Large intestine (tissue), 3 donors: Measurements from ENCODE around the gene LRP2. TPM values are rescaled to one million over a fixed set of nuclear protein-coding genes. Genes with fewer than 3 reads are reported as not detected.

ENCODE experiments used
- DNase-seq, 2 donors: peaks; one replicate each; pipeline versions ENCODE4 v3.0.0 to v3.0.0-alpha.2; 2013
- H3K27ac ChIP-seq: one replicate; pipeline ENCODE4 v1.5.1; 2013; ENCODE audit warnings: low read length
- H3K27me3 ChIP-seq: 2 replicates; pipeline ENCODE4 v1.6.1; 2013; ENCODE audit warnings: low read length; ENCODE audit not compliant: control insufficient read depth, insufficient read depth
- H3K36me3 ChIP-seq: 2 replicates; pipeline ENCODE4 v1.6.1; 2013; ENCODE audit warnings: low read length; ENCODE audit not compliant: control insufficient read depth, insufficient read depth
- H3K4me1 ChIP-seq: one replicate; pipeline ENCODE4 v1.6.1; 2013; ENCODE audit warnings: low read length; ENCODE audit not compliant: control insufficient read depth, insufficient read depth
- H3K4me3 ChIP-seq: one replicate; pipeline ENCODE4 v1.5.1; 2013; ENCODE audit warnings: low read length
- H3K9me3 ChIP-seq: one replicate; pipeline ENCODE4 v1.6.1; 2013; ENCODE audit warnings: mild to moderate bottlenecking, low read depth, low read length, moderate library complexity; ENCODE audit not compliant: control insufficient read depth
- WGBS: methylation state at CpG from one replicate; pipeline ENCODE4 v1.1.5; 2013; ENCODE audit warnings: low lambda C conversion rate; ENCODE audit not compliant: insufficient coverage; 5-methylcytosine and 5-hydroxymethylcytosine counted together
- polyA plus RNA-seq: library from polyadenylated mRNA; unstranded; fragments of 120-200 nt; gene quantifications from one replicate; pipeline ENCODE4 v1.2.1, GENCODE V29; 2013

Gene LRP2
- polyA plus RNA-seq, 1 donor: 4.4 TPM

DNA sequence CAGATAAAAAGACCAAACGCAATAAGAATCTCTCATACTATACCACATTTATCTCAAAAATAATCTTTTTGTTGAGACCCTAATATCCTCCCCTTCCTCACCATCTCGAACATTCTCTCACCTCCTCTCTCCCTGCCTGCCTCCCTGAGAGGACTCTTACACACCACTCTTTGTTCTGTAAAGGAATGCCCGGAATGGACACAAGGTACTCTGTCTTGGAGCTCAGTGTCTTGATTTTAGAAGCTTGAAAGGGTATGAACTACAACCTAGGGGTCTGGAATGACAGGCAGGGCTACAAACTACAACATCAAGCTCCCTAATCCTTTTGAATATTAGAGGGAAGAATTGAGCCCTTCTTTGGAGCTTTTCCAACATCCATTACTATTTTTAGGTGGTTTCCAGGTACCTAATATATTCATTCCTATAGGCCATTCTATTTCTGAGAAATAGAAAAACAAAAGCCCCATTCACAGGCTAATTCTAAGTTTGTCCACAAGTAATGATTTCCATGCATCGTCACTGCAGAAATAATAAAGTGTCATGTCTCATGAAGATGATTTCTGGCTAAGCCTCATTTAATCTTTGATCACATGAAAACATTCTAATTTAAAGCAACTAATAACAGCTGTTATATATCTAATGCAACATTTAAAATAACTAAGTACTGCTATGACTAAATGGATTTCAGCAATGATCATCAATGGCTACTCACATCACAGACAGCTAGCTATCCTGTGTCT is 60.6 kb downstream of the LRP2 start:
- Histone ChIP-seq H3K9me3 (no peaks in the 10 kb centered on the region), H3K4me1 (no peaks in the 10 kb centered on the region), H3K4me3 (no peak overlapping the region), H3K36me3 (no peaks in the 10 kb centered on the region), H3K27ac (no peak overlapping the region), H3K27me3 (no peaks in the 10 kb centered on the region)
- no peak for DNase-seq
- WGBS: 100% methylated on average over 1 of the region's 4 CpGs

DNA sequence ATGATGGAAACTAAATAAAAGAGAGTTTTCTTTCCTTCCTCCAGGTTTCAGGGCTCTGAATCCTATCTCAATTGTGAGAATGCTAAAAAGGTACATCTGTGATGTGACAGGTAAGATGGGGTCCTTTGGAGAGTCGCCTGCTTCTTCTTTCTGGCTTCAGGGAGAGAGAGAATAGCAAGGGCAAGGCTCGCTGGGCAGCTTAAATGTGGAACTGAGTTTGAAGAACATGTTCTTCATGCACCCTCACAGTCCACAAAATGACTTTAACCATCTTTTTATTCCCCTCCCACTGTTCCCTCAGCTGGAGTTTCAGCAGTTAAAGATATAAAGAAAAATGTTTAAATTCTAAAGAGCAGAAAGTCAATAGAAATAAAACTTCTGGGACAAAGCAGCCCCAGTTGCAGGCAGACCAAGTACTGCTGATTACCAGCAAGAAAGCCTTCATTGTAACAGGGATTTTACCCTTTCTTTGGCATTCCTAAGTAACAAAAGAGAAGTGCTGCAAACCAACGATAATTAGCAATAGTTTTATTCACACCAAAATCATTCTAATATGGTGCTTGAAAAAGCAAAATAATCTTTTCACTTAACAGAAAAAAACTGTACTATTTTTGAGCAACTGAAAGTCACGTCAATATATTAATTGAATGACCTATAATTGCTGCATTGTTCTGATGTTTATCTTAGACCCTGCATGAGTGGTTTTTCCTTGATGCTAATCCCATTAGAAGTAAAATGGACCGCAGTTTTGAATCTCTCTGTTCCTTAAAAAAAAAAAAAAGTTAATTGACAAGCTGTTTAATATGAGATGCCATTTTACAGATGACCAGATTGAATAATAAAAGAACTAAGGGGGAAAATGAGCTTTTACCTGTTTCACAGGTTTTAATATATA is 61.5 kb downstream of the LRP2 start:
- Histone ChIP-seq H3K27ac (no peak overlapping the region), H3K36me3 (no peaks in the 10 kb centered on the region), H3K27me3 (no peaks in the 10 kb centered on the region), H3K9me3 (no peaks in the 10 kb centered on the region), H3K4me3 (no peak overlapping the region), H3K4me1 (no peaks in the 10 kb centered on the region)
- WGBS: 83% methylated on average over 1 of the region's 5 CpGs
- no peak for DNase-seq

DNA sequence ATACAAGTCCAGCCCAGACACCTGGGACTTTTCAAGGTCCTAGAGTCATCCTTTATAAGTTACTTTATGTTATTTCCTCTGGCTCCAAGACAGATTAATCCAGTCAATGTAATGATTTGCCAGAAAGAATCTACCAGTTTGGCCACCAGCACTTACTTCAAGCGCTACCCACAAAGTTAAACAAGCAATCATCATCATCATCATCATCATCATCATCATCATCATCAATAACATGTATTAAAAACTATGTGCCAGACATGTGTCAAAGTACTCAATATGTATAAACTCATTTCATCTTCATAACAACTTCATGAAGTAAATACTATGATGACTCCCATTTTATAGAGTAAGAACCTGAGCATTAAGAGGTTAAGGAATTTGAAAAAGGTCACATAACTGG is 64.3 kb downstream of the LRP2 start:
- WGBS: no CpG with 5 or more reads among the region's 1 CpG
- H3K4me3 ChIP-seq: no peak overlapping the region
- no peak overlapping the region for H3K27ac ChIP-seq
- no peak for DNase-seq
- no peaks in the 10 kb centered on the region for H3K9me3 ChIP-seq
- H3K4me1 ChIP-seq: no peaks in the 10 kb centered on the region
- H3K36me3 ChIP-seq: no peaks in the 10 kb centered on the region
- H3K27me3 ChIP-seq: no peaks in the 10 kb centered on the region

DNA sequence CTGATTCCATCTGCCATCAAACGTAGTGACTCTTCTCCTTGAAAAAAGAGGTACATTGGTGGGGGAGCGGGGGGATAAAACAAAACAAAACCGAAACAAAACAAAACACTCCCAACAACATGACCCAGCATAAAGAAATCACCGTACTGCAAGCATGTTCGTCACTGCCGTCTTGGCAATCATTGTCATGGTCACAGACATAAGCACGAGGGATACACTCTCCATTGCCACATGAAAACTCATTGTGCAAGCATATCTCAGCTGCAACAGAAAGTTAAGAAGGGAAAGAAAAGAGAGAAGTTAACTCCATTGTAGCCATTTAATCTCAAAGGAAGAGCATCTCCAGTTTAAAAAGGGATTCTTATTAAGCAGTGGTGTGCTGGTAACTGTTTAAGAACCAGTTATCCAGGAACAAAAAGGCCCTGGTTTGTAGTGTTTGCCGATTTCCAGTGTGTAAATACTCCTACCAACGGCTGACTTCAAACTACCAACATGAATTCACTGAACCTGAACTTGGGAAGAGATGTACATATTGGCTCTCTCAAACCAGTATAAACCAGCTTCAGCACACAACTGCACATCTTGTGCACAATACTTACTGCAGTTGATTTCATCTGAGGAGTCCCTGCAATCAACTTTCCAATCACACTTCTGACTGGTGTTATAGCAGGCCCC is 68.2 kb downstream of the LRP2 start:
- H3K4me3 ChIP-seq: no peak overlapping the region
- peaks cover 2% of the 10 kb centered on the region for H3K36me3 ChIP-seq
- no peaks in the 10 kb centered on the region for H3K27me3 ChIP-seq
- H3K4me1 ChIP-seq: no peaks in the 10 kb centered on the region
- no peak for DNase-seq
- no peaks in the 10 kb centered on the region for H3K9me3 ChIP-seq
- WGBS: no CpG with 5 or more reads among the region's 9 CpGs
- no peak overlapping the region for H3K27ac ChIP-seq

DNA sequence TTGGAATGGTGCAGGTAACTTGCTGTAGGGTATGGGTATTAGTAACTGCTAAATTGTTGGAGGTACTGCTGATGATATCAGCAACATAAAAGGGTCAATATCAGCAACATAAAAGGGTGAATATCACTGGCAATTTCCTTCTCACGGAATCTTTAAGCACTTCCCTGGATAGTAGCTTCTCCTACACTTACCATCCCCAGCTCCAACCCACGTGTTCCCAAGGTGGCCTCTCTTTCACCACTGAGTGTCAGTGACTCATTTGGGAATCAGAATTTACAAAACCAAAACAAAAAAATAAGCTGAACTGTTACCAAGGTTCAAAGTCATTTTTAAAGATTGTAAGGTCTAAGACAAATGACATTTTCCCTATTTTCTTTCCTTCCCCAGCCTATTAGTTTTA is 70.8 kb downstream of the LRP2 start:
- Histone ChIP-seq H3K4me1 (no peaks in the 10 kb centered on the region), H3K4me3 (no peak overlapping the region), H3K27ac (no peak overlapping the region), H3K36me3 (peaks cover 9% of the 10 kb centered on the region), H3K9me3 (no peaks in the 10 kb centered on the region), H3K27me3 (no peaks in the 10 kb centered on the region)
- no peak for DNase-seq
- 40% methylated on average over 1 of the region's 2 CpGs for WGBS

DNA sequence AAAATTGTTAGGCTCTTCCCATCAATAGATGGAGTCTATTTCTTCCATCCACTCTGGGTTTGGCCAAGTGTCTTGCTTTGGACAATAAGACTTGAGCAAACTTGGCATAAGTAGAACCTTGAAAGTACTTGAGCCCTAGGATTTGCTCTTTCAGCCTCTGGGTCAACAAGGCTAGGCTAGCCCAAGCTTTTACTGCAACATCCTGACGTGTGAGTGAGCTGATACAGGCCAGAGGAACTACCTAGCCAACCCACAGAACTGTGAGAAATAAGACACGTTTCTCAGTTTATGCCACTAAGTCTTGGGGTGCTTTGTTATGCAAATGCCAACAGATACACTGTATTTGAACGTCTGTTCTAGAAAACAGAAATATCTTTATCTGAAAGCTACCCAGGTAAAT is 71.9 kb downstream of the LRP2 start:
- Histone ChIP-seq H3K27ac (no peak overlapping the region), H3K36me3 (peaks cover 11% of the 10 kb centered on the region), H3K9me3 (no peaks in the 10 kb centered on the region), H3K4me1 (no peaks in the 10 kb centered on the region), H3K27me3 (no peaks in the 10 kb centered on the region), H3K4me3 (no peak overlapping the region)
- no peak for DNase-seq
- 83% methylated on average over 1 of the region's 3 CpGs for WGBS

DNA sequence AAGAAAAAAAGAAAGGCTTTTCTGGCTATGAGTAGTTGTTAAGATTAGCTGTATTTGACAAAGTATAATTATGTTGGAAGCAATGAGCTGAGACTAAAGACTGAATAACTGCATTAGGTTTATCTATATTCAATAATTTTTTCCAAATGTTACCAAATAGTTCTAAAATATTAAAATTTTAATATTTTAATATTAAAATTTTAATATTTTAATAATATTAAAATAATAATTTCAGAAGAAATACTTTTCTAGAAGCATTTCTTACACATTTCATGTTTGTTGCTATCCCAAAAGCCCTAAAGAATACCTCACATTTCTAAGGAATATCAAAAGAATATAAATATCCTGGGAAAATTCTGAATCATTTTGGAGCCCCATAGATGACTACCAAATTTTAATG is 74.7 kb downstream of the LRP2 start:
- no peak overlapping the region for H3K4me3 ChIP-seq
- no peaks in the 10 kb centered on the region for H3K27me3 ChIP-seq
- peaks cover 11% of the 10 kb centered on the region for H3K36me3 ChIP-seq
- no peak for DNase-seq
- no peak overlapping the region for H3K27ac ChIP-seq
- H3K4me1 ChIP-seq: no peaks in the 10 kb centered on the region
- no peaks in the 10 kb centered on the region for H3K9me3 ChIP-seq

DNA sequence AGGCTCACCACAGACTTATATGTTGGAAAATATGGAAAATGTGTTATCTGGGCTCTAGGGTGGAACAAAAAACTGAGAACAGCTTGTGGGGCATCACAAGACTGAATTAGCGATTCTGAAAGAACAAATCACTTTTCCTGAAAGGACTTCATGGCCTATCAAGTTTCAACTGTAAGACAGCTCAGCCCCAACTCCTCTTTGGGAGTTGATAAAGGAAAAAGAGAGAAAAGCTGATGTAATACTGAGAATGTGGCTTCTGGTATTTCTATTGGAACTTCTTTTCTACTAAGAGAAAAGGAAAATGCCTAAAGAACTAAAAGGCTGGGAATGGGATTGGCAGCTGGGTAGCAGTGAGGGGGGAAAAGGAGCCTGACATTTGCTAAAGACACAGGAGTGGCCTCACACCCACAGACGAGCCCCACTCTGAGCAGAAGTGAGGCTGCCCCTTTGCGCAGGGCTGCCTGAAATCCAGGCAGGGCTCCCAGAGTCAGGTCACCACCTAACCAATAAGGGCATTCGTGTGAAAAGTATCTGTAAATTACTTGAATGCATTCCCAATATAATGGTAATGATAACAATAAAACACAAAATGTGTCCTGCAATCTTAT is 75.6 kb downstream of the LRP2 start:
- Histone ChIP-seq H3K27ac (no peak overlapping the region), H3K4me1 (no peaks in the 10 kb centered on the region), H3K9me3 (no peaks in the 10 kb centered on the region), H3K4me3 (no peak overlapping the region), H3K36me3 (peaks cover 11% of the 10 kb centered on the region), H3K27me3 (no peaks in the 10 kb centered on the region)
- no peak for DNase-seq
- no CpG with 5 or more reads among the region's 4 CpGs for WGBS

DNA sequence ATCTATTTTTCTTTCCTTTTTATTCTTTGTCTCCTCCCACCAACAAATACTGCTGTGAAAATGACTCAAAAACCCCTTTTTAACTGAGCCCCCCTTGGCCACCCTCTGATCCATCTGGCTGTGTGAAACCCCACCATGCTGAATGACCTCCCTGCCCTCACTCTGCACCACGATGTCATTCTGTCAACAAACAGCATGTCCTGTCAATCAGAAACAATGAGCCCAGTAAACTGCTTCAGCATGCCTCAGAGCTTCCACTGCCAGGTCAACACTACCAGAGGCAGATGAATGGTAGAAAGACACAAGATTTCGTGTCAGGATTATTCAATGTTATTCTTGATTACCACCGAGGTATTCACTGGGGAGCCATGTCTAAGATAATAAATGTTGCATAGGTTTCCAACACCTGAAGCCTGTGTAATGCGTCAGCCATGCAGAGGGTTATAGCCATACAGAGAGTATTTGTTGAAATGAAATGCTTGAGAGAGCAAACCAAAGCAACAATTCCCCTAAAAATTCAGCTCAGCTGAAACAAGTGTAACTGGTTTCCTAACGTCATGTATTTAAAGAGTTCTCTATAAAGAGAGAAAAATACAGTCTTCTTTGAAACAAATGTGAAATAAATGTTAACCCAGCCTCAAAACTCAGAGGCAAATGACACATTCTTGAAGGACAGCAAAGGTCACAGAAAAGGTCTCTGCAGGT is 76.7 kb downstream of the LRP2 start:
- WGBS: no CpG with 5 or more reads among the region's 5 CpGs
- DNase-seq: no peak
- Histone ChIP-seq H3K4me1 (no peaks in the 10 kb centered on the region), H3K4me3 (no peak overlapping the region), H3K27me3 (no peaks in the 10 kb centered on the region), H3K9me3 (no peaks in the 10 kb centered on the region), H3K36me3 (peaks cover 11% of the 10 kb centered on the region), H3K27ac (no peak overlapping the region)

DNA sequence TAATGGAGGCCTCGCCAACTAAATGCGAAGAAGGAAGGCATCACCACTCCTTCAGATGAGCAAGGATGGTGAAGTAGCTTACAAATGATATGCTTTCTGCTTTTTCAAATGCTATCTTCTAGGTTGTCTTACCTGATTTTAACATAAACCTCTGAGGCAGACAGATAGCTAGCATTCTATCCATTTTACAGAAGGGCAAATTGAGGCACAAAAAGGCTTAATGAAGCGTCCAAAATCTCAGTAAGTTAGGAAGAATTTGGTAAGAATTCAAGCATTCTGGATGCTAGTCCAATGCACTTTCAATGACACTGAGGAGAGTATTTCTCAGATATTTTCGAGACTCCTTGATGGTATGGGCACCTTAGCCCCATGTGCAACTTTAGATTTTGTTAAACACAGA is 81.8 kb downstream of the LRP2 start:
- H3K27ac ChIP-seq: no peak overlapping the region
- DNase-seq: no peak
- H3K27me3 ChIP-seq: no peaks in the 10 kb centered on the region
- peaks cover 1% of the 10 kb centered on the region for H3K36me3 ChIP-seq
- WGBS: 100% methylated on average over 1 of the region's 4 CpGs
- no peaks in the 10 kb centered on the region for H3K9me3 ChIP-seq
- no peak overlapping the region for H3K4me3 ChIP-seq
- H3K4me1 ChIP-seq: no peaks in the 10 kb centered on the region
